Lower leg skin (tissue), 3 donors: ENCODE measurements around the gene EHF.

ENCODE experiments used
- POLR2A ChIP-seq, 2 donors: fragments of 450-650 bp; IDR thresholded peaks; one replicate each; pipeline ENCODE4 v1.6.1; 2016 to 2017; ENCODE audit warnings: antibody characterized with exemption in 2 of 2, mild to moderate bottlenecking in 1 of 2, moderate library complexity in 1 of 2
- TF ChIP-seq, protein P1 (sequence below), 3 donors: fragments of 450-650 bp; IDR thresholded peaks; one replicate each; pipeline ENCODE4 v1.5.1; 2016; ENCODE audit warnings: antibody characterized with exemption in 3 of 3, mild to moderate bottlenecking in 3 of 3, moderate library complexity in 2 of 3

DNA sequence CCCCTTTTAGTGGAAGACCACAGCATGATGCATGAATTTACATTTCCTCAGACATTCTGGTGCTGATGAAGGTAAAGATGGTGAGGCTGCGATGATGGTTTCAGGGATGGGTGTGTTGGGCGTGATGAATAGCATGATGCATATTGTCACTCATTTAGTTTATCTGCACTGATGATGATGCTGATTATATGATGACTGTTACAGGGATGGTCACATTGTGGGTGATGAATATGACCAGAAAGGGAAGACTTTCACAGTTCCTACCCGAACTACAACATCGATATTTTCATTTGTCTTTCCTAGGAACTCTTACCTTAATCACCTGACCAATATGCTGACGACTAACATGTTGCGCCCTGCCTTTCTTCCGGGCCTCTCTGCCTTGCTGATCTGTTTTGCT, 47.4 kb upstream of the EHF start:
- TF ChIP-seq POLR2A (IDR thresholded peaks at IDR 0.05), result no peak
- TF ChIP-seq, protein P1, sequence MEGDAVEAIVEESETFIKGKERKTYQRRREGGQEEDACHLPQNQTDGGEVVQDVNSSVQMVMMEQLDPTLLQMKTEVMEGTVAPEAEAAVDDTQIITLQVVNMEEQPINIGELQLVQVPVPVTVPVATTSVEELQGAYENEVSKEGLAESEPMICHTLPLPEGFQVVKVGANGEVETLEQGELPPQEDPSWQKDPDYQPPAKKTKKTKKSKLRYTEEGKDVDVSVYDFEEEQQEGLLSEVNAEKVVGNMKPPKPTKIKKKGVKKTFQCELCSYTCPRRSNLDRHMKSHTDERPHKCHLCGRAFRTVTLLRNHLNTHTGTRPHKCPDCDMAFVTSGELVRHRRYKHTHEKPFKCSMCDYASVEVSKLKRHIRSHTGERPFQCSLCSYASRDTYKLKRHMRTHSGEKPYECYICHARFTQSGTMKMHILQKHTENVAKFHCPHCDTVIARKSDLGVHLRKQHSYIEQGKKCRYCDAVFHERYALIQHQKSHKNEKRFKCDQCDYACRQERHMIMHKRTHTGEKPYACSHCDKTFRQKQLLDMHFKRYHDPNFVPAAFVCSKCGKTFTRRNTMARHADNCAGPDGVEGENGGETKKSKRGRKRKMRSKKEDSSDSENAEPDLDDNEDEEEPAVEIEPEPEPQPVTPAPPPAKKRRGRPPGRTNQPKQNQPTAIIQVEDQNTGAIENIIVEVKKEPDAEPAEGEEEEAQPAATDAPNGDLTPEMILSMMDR (IDR thresholded peaks at IDR 0.05), result no peak
